H1 (cell line): ENCODE measurements around the gene XPNPEP2.

Experiments
- CHD1 ChIP-seq: IDR thresholded peaks from 2 replicates; pipeline ENCODE4 v1.6.1; 2012; ENCODE audit warnings: low read depth, low read length, improper control_type of control experiment
- EP300 ChIP-seq, 2 experiments: IDR thresholded peaks; 1 replicate in 1 of 2; 2 replicates in 1 of 2; pipeline ENCODE4 v1.6.1; 2011 to 2012; ENCODE audit warnings: low read depth in 2 of 2, low read length in 2 of 2, mild to moderate bottlenecking in 2 of 2, borderline replicate concordance in 1 of 2, inconsistent platforms in 1 of 2, moderate library complexity in 1 of 2
- EZH2 ChIP-seq: fragments of 200-600 bp; sonication (generic); IDR thresholded peaks from 2 replicates; pipeline ENCODE4 v1.7.1; 2012; ENCODE audit warnings: low read depth, mild to moderate bottlenecking, moderate library complexity, low read length, inconsistent platforms; ENCODE audit not compliant: severe bottlenecking
- PHF8 ChIP-seq: fragments of 200-600 bp; sonication (generic); conservative IDR thresholded peaks from 2 replicates; pipeline ENCODE4 v1.7.1; 2012; ENCODE audit warnings: low read depth, mild to moderate bottlenecking, inconsistent platforms, low read length, moderate library complexity
- POLR2AphosphoS5 ChIP-seq: IDR thresholded peaks from 2 replicates; pipeline ENCODE4 v1.6.1; 2011; ENCODE audit warnings: low read depth, low read length
- TF ChIP-seq, protein P1 (sequence below): IDR thresholded peaks from 2 replicates; pipeline ENCODE4 v1.6.1; 2011; ENCODE audit warnings: low read length, improper control_type of control experiment

DNA sequence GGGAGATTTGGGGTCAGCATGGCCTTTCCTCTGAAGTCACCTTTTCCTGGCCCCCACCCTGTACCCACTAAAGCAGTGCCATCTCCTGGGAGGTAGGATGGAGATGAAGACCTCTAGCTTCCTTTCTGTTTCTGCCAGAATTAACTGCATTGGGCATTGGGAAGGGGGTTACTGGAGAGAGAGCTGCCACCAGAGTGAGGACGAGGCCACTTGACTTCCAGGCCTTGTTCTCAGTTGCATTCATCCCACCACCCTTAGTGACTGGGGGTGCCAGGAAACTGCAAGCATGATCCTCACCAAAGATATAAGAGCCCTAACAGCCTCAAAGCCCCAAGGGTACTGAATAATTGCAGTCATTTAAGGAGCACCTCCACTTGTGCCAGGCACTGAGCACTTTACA, 56.8 kb downstream of the XPNPEP2 start:
- TF ChIP-seq EP300 (IDR thresholded peaks at IDR 0.05; ENCODE audit: borderline replicate concordance in 1 of 2, low read depth in 2 of 2, low read length in 2 of 2) (no peak), EZH2 (no peak), PHF8 (no peak), CHD1 (no peak), POLR2AphosphoS5 (no peak)
- TF ChIP-seq, protein P1, sequence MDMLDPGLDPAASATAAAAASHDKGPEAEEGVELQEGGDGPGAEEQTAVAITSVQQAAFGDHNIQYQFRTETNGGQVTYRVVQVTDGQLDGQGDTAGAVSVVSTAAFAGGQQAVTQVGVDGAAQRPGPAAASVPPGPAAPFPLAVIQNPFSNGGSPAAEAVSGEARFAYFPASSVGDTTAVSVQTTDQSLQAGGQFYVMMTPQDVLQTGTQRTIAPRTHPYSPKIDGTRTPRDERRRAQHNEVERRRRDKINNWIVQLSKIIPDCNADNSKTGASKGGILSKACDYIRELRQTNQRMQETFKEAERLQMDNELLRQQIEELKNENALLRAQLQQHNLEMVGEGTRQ, result no peak
